BLaER1 treated with 17β-estradiol and CSF1 and Interleukin-3, amounts not matched to agents 10 nM and 100 nM (cell line): Measurements from ENCODE around the gene PADI6.

ENCODE experiments used
- H3K27ac ChIP-seq, 11 experiments: shearing (Covaris generic); formaldehyde crosslinking; 2 replicates each; pipeline ENCODE4 v1.8.1; 2022
- H3K27me3 ChIP-seq, 11 experiments: shearing (Covaris generic); formaldehyde crosslinking; 2 replicates each; pipeline ENCODE4 v1.8.1; 2022
- H3K36me3 ChIP-seq, 11 experiments: shearing (Covaris generic); formaldehyde crosslinking; 2 replicates each; pipeline ENCODE4 v1.8.1; 2022
- H3K4me1 ChIP-seq, 10 experiments: shearing (Covaris generic); formaldehyde crosslinking; 2 replicates each; pipeline ENCODE4 v1.8.1; 2022
- H3K4me2 ChIP-seq, 11 experiments: shearing (Covaris generic); formaldehyde crosslinking; 2 replicates each; pipeline ENCODE4 v1.8.1; 2022
- H3K4me3 ChIP-seq, 10 experiments: shearing (Covaris generic); formaldehyde crosslinking; 2 replicates each; pipeline ENCODE4 v1.8.1; 2022
- H3K9ac ChIP-seq, 11 experiments: shearing (Covaris generic); formaldehyde crosslinking; 2 replicates each; pipeline ENCODE4 v1.8.1; 2022
- H3K9me3 ChIP-seq, 11 experiments: shearing (Covaris generic); formaldehyde crosslinking; replicated peaks in 1 of 11; 2 replicates each; pipeline ENCODE4 v1.8.1; 2022
- H4K20me1 ChIP-seq, 11 experiments: shearing (Covaris generic); formaldehyde crosslinking; 2 replicates each; pipeline ENCODE4 v1.8.1; 2022
- Cebpa-rat ChIP-seq, 11 experiments: shearing (Covaris generic); IDR thresholded peaks; 2 replicates each; pipeline ENCODE4 v1.8.1; 2022

Gene PADI6

DNA sequence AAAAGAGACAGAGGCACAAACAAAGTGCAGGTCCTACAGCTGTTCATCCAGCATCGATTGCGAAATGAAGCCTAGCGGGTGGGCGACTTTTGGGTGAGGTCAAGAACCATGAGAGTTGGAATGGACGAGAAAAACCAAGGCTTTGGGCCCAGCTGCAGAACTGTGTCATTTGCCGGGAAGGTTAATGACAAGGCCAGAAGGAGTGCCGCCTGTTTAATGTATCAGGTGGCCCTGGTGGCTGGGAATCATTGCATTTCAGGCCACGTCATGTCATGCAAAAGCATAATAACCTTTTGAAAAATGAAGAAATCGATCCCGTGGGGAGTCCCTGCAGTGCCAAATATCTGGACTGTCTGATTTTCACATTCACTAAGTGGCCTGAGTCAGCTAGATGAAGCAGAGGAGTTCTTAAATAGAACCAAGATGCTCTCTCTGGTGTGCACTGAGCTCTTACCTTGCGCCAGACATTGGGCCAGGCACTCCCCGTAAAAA is 75.6 kb downstream of the PADI6 start:
- H3K9ac ChIP-seq: no peak overlapping the region
- no peaks in the 10 kb centered on the region for H4K20me1 ChIP-seq
- no peak overlapping the region for H3K27ac ChIP-seq
- peak in 8 of 11 experiments; percentile 23 to 58 (median 32); a peak in 7 of 22 replicates for TF ChIP-seq Cebpa-rat (IDR thresholded peaks at IDR 0.05)
- peaks cover 0 to 21% (median 15%) of the 10 kb centered on the region in 10 experiments; a peak in 13 of 20 replicates for H3K4me1 ChIP-seq
- H3K4me3 ChIP-seq: no peak overlapping the region
- H3K27me3 ChIP-seq: no peaks in the 10 kb centered on the region
- peak overlapping the region in 1 of 11 experiments; percentile 9; a peak in 1 of 22 replicates for H3K4me2 ChIP-seq
- no peaks in the 10 kb centered on the region for H3K36me3 ChIP-seq
- H3K9me3 ChIP-seq: no peaks in the 10 kb centered on the region
